GM12878 (cell line): ENCODE results near the gene TNFRSF14. TPM values are rescaled to one million over a fixed set of nuclear protein-coding genes. Genes with fewer than 3 reads are reported as not detected.

Experiments
- BRCA1 ChIP-seq: IDR thresholded peaks from 2 replicates; pipeline ENCODE4 v1.6.1; 2011; ENCODE audit warnings: low read depth, low read length, improper control_type of control experiment
- CBX3 ChIP-seq: fragments of 200-600 bp; sonication (generic); IDR thresholded peaks from 2 replicates; pipeline ENCODE4 v1.6.1; 2016; ENCODE audit warnings: low read depth, borderline replicate concordance
- CHD1 ChIP-seq: IDR thresholded peaks from 2 replicates; pipeline ENCODE4 v1.6.1; 2012; ENCODE audit warnings: low read depth, low read length, improper control_type of control experiment
- CHD4 ChIP-seq: fragments of 200-600 bp; sonication (generic); IDR thresholded peaks from 2 replicates; pipeline ENCODE4 v1.6.1; 2016; ENCODE audit warnings: mild to moderate bottlenecking
- EGR1 ChIP-seq, 2 experiments: IDR thresholded peaks; 1 replicate in 1 of 2; 2 replicates in 1 of 2; pipeline ENCODE4 v1.6.1; 2011 to 2012; ENCODE audit warnings: low read depth in 2 of 2, low read length in 2 of 2, borderline replicate concordance in 1 of 2, mild to moderate bottlenecking in 1 of 2, moderate library complexity in 1 of 2
- ESRRA ChIP-seq: IDR thresholded peaks from 2 replicates; pipeline ENCODE4 v1.6.1; 2012; ENCODE audit warnings: mild to moderate bottlenecking, low read length, improper control_type of control experiment
- GATAD2B ChIP-seq: fragments of 450-650 bp; conservative IDR thresholded peaks from 2 replicates; pipeline ENCODE4 v1.6.1; 2017; ENCODE audit warnings: low read depth, mild to moderate bottlenecking, moderate library complexity
- IKZF1 ChIP-seq: fragments of 450-650 bp; conservative IDR thresholded peaks from 2 replicates; pipeline ENCODE4 v1.6.1; 2017; ENCODE audit warnings: antibody characterized with exemption, mild to moderate bottlenecking
- IKZF2 ChIP-seq, 2 experiments: fragments of 450-650 bp; IDR thresholded peaks; 2 replicates each; pipeline ENCODE4 v1.6.1; 2017; ENCODE audit warnings: mild to moderate bottlenecking in 2 of 2, moderate library complexity in 2 of 2
- IRF4 ChIP-seq: IDR thresholded peaks from 2 replicates; pipeline ENCODE4 v1.6.1; 2011; ENCODE audit warnings: low read depth, low read length
- KDM1A ChIP-seq: fragments of 200-600 bp; sonication (generic); IDR thresholded peaks from 2 replicates; pipeline ENCODE4 v1.6.1; 2016; ENCODE audit warnings: borderline replicate concordance
- MYC ChIP-seq: IDR thresholded peaks from 2 replicates; pipeline ENCODE4 v1.6.1; 2011; ENCODE audit warnings: mild to moderate bottlenecking, low read length, moderate library complexity, inconsistent platforms; ENCODE audit not compliant: insufficient read depth, insufficient replicate concordance, insufficient read length, severe bottlenecking
- POLR2A ChIP-seq: IDR thresholded peaks from 2 replicates; pipeline ENCODE4 v1.6.1; 2011; ENCODE audit warnings: low read depth, mild to moderate bottlenecking, low read length
- RAD21 ChIP-seq: IDR thresholded peaks from 2 replicates; pipeline ENCODE4 v1.6.1; 2011; ENCODE audit warnings: mild to moderate bottlenecking, low read depth, low read length, moderate library complexity; ENCODE audit not compliant: insufficient read depth
- RFX5 ChIP-seq: IDR thresholded peaks from 2 replicates; pipeline ENCODE4 v1.6.1; 2011; ENCODE audit warnings: low read depth, low read length, improper control_type of control experiment
- RUNX3 ChIP-seq: IDR thresholded peaks from 2 replicates; pipeline ENCODE4 v1.6.1; 2012; ENCODE audit warnings: low read length, inconsistent platforms
- SREBF2 ChIP-seq: IDR thresholded peaks from 2 replicates; pipeline ENCODE4 v1.6.1; 2012; ENCODE audit warnings: mild to moderate bottlenecking, low read length
- USF2 ChIP-seq: IDR thresholded peaks from 2 replicates; pipeline ENCODE4 v1.6.1; 2011; ENCODE audit warnings: low read depth, low read length, improper control_type of control experiment, borderline replicate concordance
- YBX1 ChIP-seq: fragments of 450-650 bp; IDR thresholded peaks from 2 replicates; pipeline ENCODE4 v1.6.1; 2016; ENCODE audit warnings: antibody characterized with exemption
- YY1 ChIP-seq: IDR thresholded peaks from 2 replicates; pipeline ENCODE4 v1.6.1; 2011; ENCODE audit warnings: low read depth, mild to moderate bottlenecking, low read length
- ZBED1 ChIP-seq: IDR thresholded peaks from 2 replicates; pipeline ENCODE4 v1.6.1; 2016; ENCODE audit warnings: borderline replicate concordance
- ZBTB11 ChIP-seq: fragments of 450-650 bp; formaldehyde crosslinking; IDR thresholded peaks from 2 replicates; pipeline ENCODE4 v1.5.0; 2022; ENCODE audit warnings: mild to moderate bottlenecking, missing genetic modification characterization
- ZNF217 ChIP-seq: fragments of 450-650 bp; IDR thresholded peaks from 2 replicates; pipeline ENCODE4 v1.6.1; 2017; ENCODE audit warnings: antibody characterized with exemption, mild to moderate bottlenecking
- ZZZ3 ChIP-seq: IDR thresholded peaks from 2 replicates; pipeline ENCODE4 v1.6.1; 2011; ENCODE audit warnings: low read depth; ENCODE audit not compliant: control insufficient read depth, insufficient read length
- polyA plus RNA-seq, 11 experiments: library from polyadenylated mRNA; depleted of rRNA in 4 of 11; unstranded in 6 of 11; stranded (reverse) in 5 of 11; fragments of >200 nt; fragmentation: Nextera tagmentation in 4 of 11; fragmentation: Illumina TruSeq in 1 of 11; extraction: Ambion mirVana in 4 of 11; extraction: Trizol in 1 of 11; gene quantifications; 1 replicate in 1 of 11; 2 replicates in 10 of 11; pipeline versions ENCODE4 v1.2.1 to v1.2.3, GENCODE V29; 2011 to 2016; ENCODE audit warnings: inconsistent platforms in 2 of 11, missing spikeins in 2 of 11, low read depth in 1 of 11
- total RNA-seq, 4 experiments: library from RNA; depleted of rRNA in 3 of 4; stranded (reverse); fragments of >200 nt in 3 of 4; fragmentation: Illumina TruSeq in 1 of 4; extraction: Trizol in 1 of 4; gene quantifications; 2 replicates each; pipeline versions ENCODE4 v1.2.1 to v1.2.3, GENCODE V29; 2013 to 2021

The TNFRSF14 gene
- total and polyA plus RNA-seq, 10 of the 15 experiments (the other 5 are each of a cell fraction or from before 2014, with no cell fraction given) = 0.43 to 114 (median 41.5) TPM

GRCh38 chr1:2526824-2527555, 29.2 kb upstream of the TNFRSF14 start (continued):
- TF ChIP-seq ZBTB11 (no peak), ZNF217 (no peak), ZBED1 (no peak), YY1 (no peak), KDM1A (no peak), POLR2A (peak; percentile 8; the same call in 1 of the 2 replicates), MYC (no peak), CHD4 (no peak), YBX1 (no peak), EGR1 (IDR thresholded peaks at IDR 0.05; ENCODE audit: borderline replicate concordance in 1 of 2, low read depth in 2 of 2, low read length in 2 of 2) (no peak), GATAD2B (peak; percentile 69), CBX3 (no peak), BRCA1 (no peak), ZZZ3 (no peak), RAD21 (no peak), RFX5 (no peak), RUNX3 (peak; percentile 54), IRF4 (0 out of 2 replicates have a peak, but pooled peaks have one; percentile 19), SREBF2 (no peak), IKZF1 (peak; percentile 34; the same call in 1 of the 2 replicates), IKZF2 (IDR thresholded peaks at IDR 0.05) (0 out of 4 replicates have a peak, but pooled peaks have one; percentile 17 to 38), ESRRA (no peak), CHD1 (no peak), USF2 (peak; percentile 43)
